MG63 (cell line): ENCODE results near the gene BLTP3A. TPM values are rescaled to one million over a fixed set of nuclear protein-coding genes. Genes with fewer than 3 reads are reported as not detected.
"Not testable (repeated sequence)": the region's sequence is repeated elsewhere in the genome, so short reads cannot be mapped to it uniquely, and the experiment has no call there.

Experiments used
- DNase-seq: peaks from one replicate; pipeline ENCODE4 v3.0.0-alpha.2; 2020
- H3K27me3 ChIP-seq: fragments of 250-450 bp; sonication (Bioruptor Pico); 2 replicates; pipeline ENCODE4 v1.5.1; 2020; ENCODE audit warnings: mild to moderate bottlenecking, moderate library complexity
- H3K36me3 ChIP-seq: fragments of 250-450 bp; sonication (Bioruptor Pico); 2 replicates; pipeline ENCODE4 v1.5.1; 2020; ENCODE audit warnings: mild to moderate bottlenecking, moderate library complexity
- H3K4me3 ChIP-seq: fragments of 250-450 bp; sonication (Bioruptor Pico); 2 replicates; pipeline ENCODE4 v1.5.1; 2020; ENCODE audit warnings: mild to moderate bottlenecking, moderate library complexity
- H3K9me3 ChIP-seq: fragments of 250-450 bp; sonication (Bioruptor Pico); 2 replicates; pipeline ENCODE4 v1.5.1; 2020; ENCODE audit warnings: mild to moderate bottlenecking, moderate library complexity
- total RNA-seq: library from RNA; depleted of rRNA; stranded (reverse); fragments of >200 nt; shearing (Covaris generic); gene quantifications from 2 replicates; pipeline ENCODE4 v1.2.3, GENCODE V29; 2014; ENCODE audit warnings: low replicate concordance; rRNA removed

BLTP3A gene
- total RNA-seq = 19.2 and 25.0 TPM in 2 replicates

DNA sequence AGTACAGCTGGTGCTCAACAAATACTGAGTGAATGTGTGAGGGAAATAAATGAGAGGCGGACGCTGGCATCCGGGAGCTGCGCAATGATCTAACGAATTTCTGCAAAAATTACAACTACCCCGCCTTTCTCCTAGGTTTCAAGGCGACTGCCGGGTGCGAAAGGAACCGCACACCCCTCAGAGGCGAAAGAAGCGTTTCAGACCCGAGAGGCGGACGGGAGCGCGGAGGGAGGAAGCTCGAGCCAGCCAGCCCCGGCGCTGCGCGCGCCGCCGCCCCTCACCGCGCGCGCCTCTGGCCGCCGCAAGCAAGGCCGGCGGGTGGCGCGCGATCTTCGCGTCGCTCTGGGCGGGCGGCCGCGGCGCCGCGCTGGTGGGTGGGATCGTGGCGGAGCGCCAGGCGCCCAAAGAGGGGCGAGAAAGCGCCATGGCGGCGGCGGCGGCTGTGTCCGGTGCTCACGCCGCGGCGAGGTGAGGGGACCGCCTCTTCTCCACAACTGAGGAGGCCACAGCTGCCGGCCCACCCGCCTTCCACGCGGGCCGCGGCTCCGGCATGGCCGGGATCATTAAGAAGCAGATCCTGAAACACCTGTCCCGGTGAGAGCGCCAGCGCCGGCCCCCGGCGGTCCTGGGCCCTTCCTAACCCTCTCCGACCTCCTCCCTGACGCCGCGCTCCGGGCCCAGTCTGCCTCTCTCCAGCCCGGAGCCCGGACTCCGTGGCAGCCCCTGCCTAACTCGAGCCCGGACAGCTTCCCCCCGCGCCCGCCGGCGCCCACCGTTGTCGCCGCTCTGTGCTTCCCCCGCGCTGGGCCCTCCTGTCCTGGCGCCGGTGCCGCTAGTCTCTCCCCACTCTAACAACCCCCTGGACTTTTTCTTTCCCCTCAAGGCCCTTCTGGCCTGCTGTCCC lies at the start of gene BLTP3A:
Gene BLTP3A, plus strand, starts transcription at position 383 of the 904 bp plus-strand sequence. Its CDS starts 168 bp downstream, at position 551.
- peaks cover 16% of the 10 kb centered on the region for H3K36me3 ChIP-seq
- no peaks in the 10 kb centered on the region for H3K27me3 ChIP-seq
- H3K4me3 ChIP-seq = peak within 1 kb of the TSS; percentile 82
- peak; percentile 94 for DNase-seq
- H3K9me3 ChIP-seq = no peaks in the 10 kb centered on the region

- H3K4me3 ChIP-seq = no peak overlapping the region
- no peak for DNase-seq
- H3K36me3 ChIP-seq = no peaks in the 10 kb centered on the region
- H3K9me3 ChIP-seq = no peaks in the 10 kb centered on the region
- H3K27me3 ChIP-seq = no peaks in the 10 kb centered on the region
These were observed 49.8 kb upstream of the BLTP3A start for GRCh38 chr6:34742094-34742493.

DNA sequence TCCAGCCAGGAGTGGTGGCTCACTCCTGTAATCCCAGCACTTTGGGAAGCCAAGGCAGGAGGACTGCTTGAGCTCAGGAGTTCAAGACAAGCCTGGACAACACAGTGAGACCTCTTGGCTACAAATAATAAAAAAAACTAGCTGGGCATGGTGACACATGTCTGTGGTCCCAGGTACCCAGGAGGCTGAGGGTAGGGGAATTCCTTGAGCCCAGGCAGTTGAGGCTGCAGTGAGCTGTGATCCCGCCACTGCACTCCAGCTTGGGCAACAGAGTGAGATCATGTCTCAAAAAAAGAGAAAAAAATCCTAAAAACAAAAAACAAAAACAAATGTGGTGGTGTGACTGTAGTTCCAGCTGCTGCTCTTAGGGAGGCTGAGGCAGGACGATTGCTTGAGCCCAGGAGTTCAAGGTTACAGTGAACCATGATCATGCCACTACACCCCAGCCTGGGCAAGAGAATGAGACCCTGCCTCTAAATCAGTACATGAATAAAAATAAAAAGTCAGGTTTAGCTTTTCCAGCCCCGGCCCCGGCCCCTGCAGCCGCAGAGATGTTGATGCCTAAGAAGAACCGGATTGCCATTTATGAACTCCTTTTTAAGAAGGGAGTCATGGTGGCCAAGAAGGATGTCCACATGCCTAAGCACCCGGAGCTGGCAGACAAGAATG lies 48.1 kb upstream of the BLTP3A start:
- Histone ChIP-seq H3K36me3 (no peaks in the 10 kb centered on the region), H3K9me3 (no peaks in the 10 kb centered on the region), H3K4me3 (no peak overlapping the region), H3K27me3 (no peaks in the 10 kb centered on the region)
- DNase-seq = no peak

- H3K9me3 ChIP-seq, H3K27me3 ChIP-seq, H3K4me3 ChIP-seq, H3K36me3 ChIP-seq, DNase-seq: not testable (repeated sequence)
These were observed 47.6 kb upstream of the BLTP3A start for GRCh38 chr6:34744294-34744647.

- no peak overlapping the region for H3K4me3 ChIP-seq
- no peak for DNase-seq
- H3K9me3 ChIP-seq = no peaks in the 10 kb centered on the region
- no peaks in the 10 kb centered on the region for H3K27me3 ChIP-seq
- H3K36me3 ChIP-seq = no peaks in the 10 kb centered on the region
These were observed 46.4 kb upstream of the BLTP3A start for GRCh38 chr6:34745277-34746103.

- H3K27me3 ChIP-seq = no peaks in the 10 kb centered on the region
- no peak overlapping the region for H3K4me3 ChIP-seq
- H3K36me3 ChIP-seq = no peaks in the 10 kb centered on the region
- no peaks in the 10 kb centered on the region for H3K9me3 ChIP-seq
- DNase-seq = no peak
These were observed 45.6 kb upstream of the BLTP3A start for GRCh38 chr6:34746104-34746846.

DNA sequence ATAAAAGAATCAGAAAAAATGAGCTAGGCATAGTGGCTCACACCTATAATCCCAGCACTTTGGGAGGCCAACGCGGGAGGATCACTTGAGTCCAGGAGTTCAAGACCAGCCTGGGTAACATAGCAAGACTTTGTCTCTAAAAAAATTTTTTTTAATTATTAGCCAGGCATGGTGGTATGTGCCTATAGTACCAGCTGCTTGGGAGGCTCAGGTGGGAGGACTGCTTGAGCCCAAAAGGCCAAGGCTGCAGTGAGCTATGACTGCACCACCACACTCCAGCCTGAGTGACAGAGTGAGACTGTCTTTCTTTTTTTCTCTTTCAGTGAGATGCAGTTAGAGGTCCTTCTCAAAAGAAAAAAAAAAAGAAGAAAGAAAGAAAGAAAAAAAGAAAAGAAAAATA lies 43.1 kb upstream of the BLTP3A start:
- DNase-seq = no peak
- H3K27me3 ChIP-seq = no peaks in the 10 kb centered on the region
- H3K9me3 ChIP-seq = no peaks in the 10 kb centered on the region
- no peaks in the 10 kb centered on the region for H3K36me3 ChIP-seq
- no peak overlapping the region for H3K4me3 ChIP-seq

DNA sequence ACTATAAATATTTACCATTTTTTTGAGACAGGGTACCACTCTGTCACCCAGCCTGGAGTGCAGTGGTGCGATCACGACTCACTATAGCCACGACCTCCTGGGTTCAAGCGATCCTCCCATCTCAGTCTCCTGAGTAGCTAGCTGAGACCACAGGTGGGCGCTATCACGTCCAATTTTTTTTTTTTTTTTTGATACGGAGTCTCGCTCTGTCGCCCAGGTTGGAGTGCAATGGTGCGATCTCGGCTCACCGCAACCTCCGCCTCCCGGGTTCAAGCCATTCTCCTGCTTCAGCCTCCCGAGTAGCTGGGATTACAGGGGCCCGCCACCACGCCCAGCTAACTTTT lies 35.4 kb upstream of the BLTP3A start:
- H3K27me3 ChIP-seq, H3K9me3 ChIP-seq: not testable (repeated sequence)
- peak; percentile 75 for DNase-seq
- Histone ChIP-seq H3K4me3 (peak overlapping the region; percentile 94), H3K36me3 (peaks cover 33% of the 10 kb centered on the region)

DNA sequence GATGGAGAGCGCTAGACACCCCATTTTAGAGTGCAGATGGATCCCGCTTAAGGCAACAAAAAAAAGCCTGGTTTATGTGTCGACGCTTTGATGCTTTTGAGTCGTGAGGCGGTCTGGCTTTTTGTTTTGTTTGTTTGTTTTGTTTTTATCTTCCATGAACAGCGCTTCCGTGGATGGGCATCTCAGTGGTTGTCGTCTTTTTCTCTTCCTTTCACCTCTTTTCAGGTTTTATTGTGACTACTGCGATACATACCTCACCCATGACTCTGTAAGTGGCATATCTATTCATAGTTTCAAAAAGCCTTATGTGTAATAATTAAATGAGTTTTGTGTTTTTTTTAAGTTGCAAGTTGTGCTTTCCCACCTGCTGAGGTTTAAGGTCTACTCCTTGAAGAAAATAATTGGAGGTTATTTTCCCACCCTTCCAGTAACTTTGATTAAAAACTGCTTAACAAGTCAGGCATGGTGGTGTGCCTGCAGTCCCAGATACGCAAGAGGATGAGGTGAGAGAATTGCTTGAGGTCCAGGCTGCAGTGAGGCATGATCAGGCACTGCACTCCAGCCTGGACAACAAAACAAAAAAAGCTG lies 34.1 kb upstream of the BLTP3A start:
- H3K9me3 ChIP-seq = no peaks in the 10 kb centered on the region
- DNase-seq = no peak
- peak overlapping the region; percentile 94 for H3K4me3 ChIP-seq

DNA sequence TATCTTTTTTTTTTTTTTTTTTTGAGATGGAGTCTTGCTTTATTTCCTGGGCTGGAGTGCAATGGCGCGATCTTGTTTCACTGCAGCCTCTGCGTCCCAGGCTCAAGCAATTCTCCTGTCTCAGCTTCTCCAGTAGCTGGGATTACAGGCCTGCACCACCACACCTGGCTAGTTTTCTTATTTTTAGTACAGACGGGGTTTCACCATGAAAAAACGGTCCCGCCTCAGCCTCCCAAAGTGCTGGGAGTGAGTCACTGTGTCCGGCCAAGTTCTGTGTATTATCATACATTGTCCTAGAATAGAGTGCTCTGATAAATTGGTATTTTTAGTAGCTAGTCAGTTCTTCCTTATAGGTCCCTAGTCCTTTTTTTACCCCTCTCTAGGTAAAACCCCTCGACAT lies 31.8 kb upstream of the BLTP3A start:
- no peak for DNase-seq
- Histone ChIP-seq H3K27me3 (no peaks in the 10 kb centered on the region), H3K4me3 (no peak overlapping the region), H3K36me3 (peaks cover 67% of the 10 kb centered on the region), H3K9me3 (no peaks in the 10 kb centered on the region)

More for the DNA sequence above, 34.1 kb upstream of the BLTP3A start:
- Histone ChIP-seq H3K36me3 (peaks cover 46% of the 10 kb centered on the region), H3K27me3 (no peaks in the 10 kb centered on the region)

GRCh38 chr6:34761681-34762080 lies 30.2 kb upstream of the BLTP3A start:
- not testable (repeated sequence) for H3K27me3 ChIP-seq, H3K9me3 ChIP-seq, H3K4me3 ChIP-seq, DNase-seq
- H3K36me3 ChIP-seq = peaks cover 82% of the 10 kb centered on the region

- Histone ChIP-seq H3K9me3 (no peaks in the 10 kb centered on the region), H3K4me3 (no peak overlapping the region), H3K27me3 (no peaks in the 10 kb centered on the region), H3K36me3 (peaks cover 97% of the 10 kb centered on the region)
- DNase-seq = no peak
These were observed 23.7 kb upstream of the BLTP3A start for GRCh38 chr6:34768148-34768547.

GRCh38 chr6:34771727-34772126 lies 20.2 kb upstream of the BLTP3A start:
- no peak for DNase-seq
- no peak overlapping the region for H3K4me3 ChIP-seq
- H3K9me3 ChIP-seq = no peaks in the 10 kb centered on the region
- H3K27me3 ChIP-seq = no peaks in the 10 kb centered on the region
- H3K36me3 ChIP-seq = peaks cover 96% of the 10 kb centered on the region

GRCh38 chr6:34772940-34773339 lies 18.9 kb upstream of the BLTP3A start:
- peaks cover 91% of the 10 kb centered on the region for H3K36me3 ChIP-seq
- DNase-seq = no peak

DNA sequence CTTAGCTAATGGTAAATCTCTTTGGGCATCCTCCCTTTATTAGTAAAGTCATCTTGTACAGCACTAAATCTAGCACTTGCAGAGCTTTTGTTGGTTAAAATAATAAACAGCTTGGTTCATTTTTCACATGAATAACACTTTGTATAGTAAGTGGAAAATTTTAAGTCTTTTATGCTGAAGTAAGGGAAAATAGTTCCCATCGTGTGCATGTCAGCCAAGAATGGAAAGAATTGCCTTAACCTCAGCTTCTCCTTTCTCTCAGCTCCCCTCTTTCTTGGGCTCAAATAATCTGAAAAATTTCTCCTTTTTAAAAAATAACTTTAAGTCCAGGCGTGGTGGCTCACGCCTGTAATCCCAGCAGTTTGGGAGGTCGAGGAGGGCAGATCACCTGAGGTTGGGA lies 18.0 kb upstream of the BLTP3A start:
- no peaks in the 10 kb centered on the region for H3K9me3 ChIP-seq
- H3K4me3 ChIP-seq = no peak overlapping the region
- no peak for DNase-seq
- no peaks in the 10 kb centered on the region for H3K27me3 ChIP-seq
- peaks cover 87% of the 10 kb centered on the region for H3K36me3 ChIP-seq

More at GRCh38 chr6:34772940-34773339, 18.9 kb upstream of the BLTP3A start:
- no peak overlapping the region for H3K4me3 ChIP-seq
- H3K9me3 ChIP-seq = no peaks in the 10 kb centered on the region
- H3K27me3 ChIP-seq = no peaks in the 10 kb centered on the region

DNA sequence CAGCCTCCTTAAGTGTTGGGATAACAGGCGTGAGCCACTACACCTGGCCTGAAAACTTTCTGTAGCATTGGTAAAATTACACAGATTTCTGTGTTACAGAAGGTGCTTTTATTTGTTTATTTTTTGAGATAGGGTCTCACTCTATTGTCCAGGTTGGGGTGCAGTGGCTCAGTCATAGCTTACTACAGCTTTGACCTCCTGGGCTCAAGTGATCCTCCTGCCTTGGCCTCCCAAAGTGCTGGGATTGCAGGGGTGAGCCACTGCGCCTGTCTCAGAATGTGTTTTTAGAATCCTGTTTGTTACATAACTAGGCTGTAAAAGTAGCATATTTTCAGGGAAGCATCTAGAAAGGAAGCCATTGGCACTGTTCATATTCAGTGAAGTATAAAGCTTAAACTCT lies 16.9 kb upstream of the BLTP3A start:
- Histone ChIP-seq H3K4me3 (no peak overlapping the region), H3K9me3 (no peaks in the 10 kb centered on the region), H3K36me3 (peaks cover 83% of the 10 kb centered on the region), H3K27me3 (no peaks in the 10 kb centered on the region)
- DNase-seq = no peak
